ENCODE data around the gene PRKCZ. TPM values are rescaled to one million over a fixed set of nuclear protein-coding genes. Genes with fewer than 3 reads are reported as not detected.

PRKCZ gene
- total RNA-seq, 1 donor from 2014 or later = 4.2 TPM

GRCh38 chr1:2060535-2060934, 10.3 kb downstream of the PRKCZ start:
- Histone ChIP-seq H3K4me1 (ENCODE audit: control insufficient read depth in 3 of 3, insufficient read depth in 3 of 3, low read length in 3 of 3) (no peaks in the 10 kb centered on the region), H3K9me3 (ENCODE audit: control insufficient read depth in 3 of 3, low read length in 3 of 3) (peaks cover 0 to 7% (median 0%) of the 10 kb centered on the region in 3 donors), H3K4me3 (ENCODE audit: low read length in 3 of 3) (no peak overlapping the region), H3K36me3 (ENCODE audit: control insufficient read depth in 3 of 3, insufficient read depth in 3 of 3, low read length in 3 of 3) (no peaks in the 10 kb centered on the region), H3K27ac (ENCODE audit: low read depth, low read length) (no peak overlapping the region), H3K9ac (ENCODE audit: low read depth in 1 of 3, low read length in 3 of 3) (no peak overlapping the region), H3K27me3 (ENCODE audit: control insufficient read depth in 3 of 3, insufficient read depth in 3 of 3, low read length in 3 of 3) (peaks cover 8 to 41% (median 32%) of the 10 kb centered on the region in 3 donors)

DNA sequence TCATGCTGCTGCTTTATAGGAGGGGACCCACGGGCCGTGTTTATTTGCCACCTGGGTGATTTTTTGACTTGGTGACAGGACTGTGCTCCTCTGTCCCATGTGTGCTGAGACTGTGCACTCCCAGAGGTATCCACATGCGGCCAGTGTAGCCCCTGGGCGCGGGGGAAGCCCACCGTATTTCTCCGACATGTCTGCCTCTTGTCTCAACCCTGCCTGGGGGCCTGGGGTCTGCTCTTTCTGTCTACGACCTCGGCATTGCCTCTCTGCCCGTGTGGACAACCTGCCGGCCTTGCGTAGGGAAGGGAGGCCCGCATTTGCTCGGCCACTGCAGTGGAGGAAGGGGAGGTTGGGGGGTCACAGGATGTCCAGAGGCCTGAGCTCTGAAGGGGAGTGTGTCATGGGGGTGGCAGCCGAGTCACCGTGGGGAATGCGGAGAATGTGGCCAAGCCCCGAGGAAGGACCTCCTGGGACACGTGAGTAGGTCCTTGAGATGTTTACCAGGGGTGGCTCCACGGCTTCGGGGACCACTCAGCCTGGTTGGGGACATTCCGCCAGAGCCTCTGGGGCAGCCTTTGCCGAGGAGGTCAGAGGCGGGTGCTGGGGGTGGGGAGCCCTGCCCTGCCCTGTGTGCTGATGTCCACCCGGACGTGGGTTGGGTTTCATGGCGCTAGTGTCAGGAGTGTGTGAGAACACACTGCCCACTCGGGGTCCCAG, 11.0 kb downstream of the PRKCZ start:
- Histone ChIP-seq H3K4me3 (ENCODE audit: low read length in 3 of 3) (no peak overlapping the region), H3K27me3 (ENCODE audit: control insufficient read depth in 3 of 3, insufficient read depth in 3 of 3, low read length in 3 of 3) (peaks cover 8 to 34% (median 32%) of the 10 kb centered on the region in 3 donors), H3K4me1 (ENCODE audit: control insufficient read depth in 3 of 3, insufficient read depth in 3 of 3, low read length in 3 of 3) (no peaks in the 10 kb centered on the region), H3K9me3 (ENCODE audit: control insufficient read depth in 3 of 3, low read length in 3 of 3) (peaks cover 0 to 7% (median 0%) of the 10 kb centered on the region in 3 donors), H3K27ac (ENCODE audit: low read depth, low read length) (no peak overlapping the region), H3K36me3 (ENCODE audit: control insufficient read depth in 3 of 3, insufficient read depth in 3 of 3, low read length in 3 of 3) (no peaks in the 10 kb centered on the region), H3K9ac (ENCODE audit: low read depth in 1 of 3, low read length in 3 of 3) (no peak overlapping the region)

DNA sequence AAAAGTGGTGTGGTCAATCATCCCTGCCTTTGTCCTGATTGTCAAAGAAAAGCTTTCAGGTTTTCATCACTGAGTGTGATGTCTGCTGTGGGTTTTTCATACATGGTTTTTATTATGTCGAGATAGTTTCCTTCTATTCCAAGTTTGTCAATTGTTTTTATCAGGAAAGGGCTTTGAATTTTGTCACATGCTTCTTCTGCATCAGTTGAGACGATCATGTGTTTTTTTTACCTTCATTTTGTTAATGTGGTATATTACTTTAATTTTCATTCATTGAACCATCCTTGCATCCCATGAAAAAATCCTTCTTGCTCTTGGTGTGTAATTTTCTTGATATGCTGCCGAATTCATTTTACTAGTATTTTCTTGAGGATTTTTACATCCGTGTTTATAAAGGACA, 15.5 kb downstream of the PRKCZ start:
- Histone ChIP-seq H3K36me3 (ENCODE audit: control insufficient read depth in 3 of 3, insufficient read depth in 3 of 3, low read length in 3 of 3) (no peaks in the 10 kb centered on the region), H3K4me3 (ENCODE audit: low read length in 3 of 3) (no peak overlapping the region), H3K27me3 (ENCODE audit: control insufficient read depth in 3 of 3, insufficient read depth in 3 of 3, low read length in 3 of 3) (peaks cover 18 to 40% (median 31%) of the 10 kb centered on the region in 3 donors), H3K4me1 (ENCODE audit: control insufficient read depth in 3 of 3, insufficient read depth in 3 of 3, low read length in 3 of 3) (no peaks in the 10 kb centered on the region), H3K9me3 (ENCODE audit: control insufficient read depth in 3 of 3, low read length in 3 of 3) (peaks cover 0 to 7% (median 0%) of the 10 kb centered on the region in 3 donors), H3K27ac (ENCODE audit: low read depth, low read length) (no peak overlapping the region), H3K9ac (ENCODE audit: low read depth in 1 of 3, low read length in 3 of 3) (no peak overlapping the region)

- H3K27me3 ChIP-seq (ENCODE audit: control insufficient read depth in 3 of 3, insufficient read depth in 3 of 3, low read length in 3 of 3) = peaks cover 35 to 37% (median 35%) of the 10 kb centered on the region in 3 donors
- peaks cover 0 to 7% (median 0%) of the 10 kb centered on the region in 3 donors for H3K9me3 ChIP-seq (ENCODE audit: control insufficient read depth in 3 of 3, low read length in 3 of 3)
- no peak overlapping the region for H3K27ac ChIP-seq (ENCODE audit: low read depth, low read length)
- no peak overlapping the region for H3K9ac ChIP-seq (ENCODE audit: low read depth in 1 of 3, low read length in 3 of 3)
- H3K36me3 ChIP-seq (ENCODE audit: control insufficient read depth in 3 of 3, insufficient read depth in 3 of 3, low read length in 3 of 3) = no peaks in the 10 kb centered on the region
- no peak overlapping the region for H3K4me3 ChIP-seq (ENCODE audit: low read length in 3 of 3)
- H3K4me1 ChIP-seq (ENCODE audit: control insufficient read depth in 3 of 3, insufficient read depth in 3 of 3, low read length in 3 of 3) = no peaks in the 10 kb centered on the region
Measured at GRCh38 chr1:2067393-2067792, 17.2 kb downstream of the PRKCZ start.

DNA sequence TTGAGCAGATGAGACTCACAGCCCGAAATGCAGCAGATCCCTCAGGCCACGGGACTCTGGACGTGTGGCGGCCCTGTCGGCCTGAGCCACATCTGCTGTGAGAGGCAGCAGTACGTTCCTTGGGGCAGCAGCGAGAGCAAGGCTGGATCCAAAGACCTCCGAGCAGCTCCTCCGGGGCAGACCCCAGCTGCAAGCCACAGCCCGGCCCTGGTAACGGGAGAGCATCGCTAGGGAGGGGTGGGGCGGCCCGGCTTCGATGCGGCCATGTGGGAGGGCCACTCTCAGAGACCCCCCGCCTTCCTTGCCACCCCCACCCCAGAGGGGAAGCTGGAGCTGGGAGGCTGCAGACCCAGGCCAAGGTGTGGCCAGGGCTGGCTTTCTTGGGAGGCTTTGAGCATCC, 17.8 kb downstream of the PRKCZ start:
- H3K9me3 ChIP-seq (ENCODE audit: control insufficient read depth in 3 of 3, low read length in 3 of 3) = peaks cover 0 to 7% (median 0%) of the 10 kb centered on the region in 3 donors
- no peak overlapping the region for H3K9ac ChIP-seq (ENCODE audit: low read depth in 1 of 3, low read length in 3 of 3)
- H3K4me3 ChIP-seq (ENCODE audit: low read length in 3 of 3) = no peak overlapping the region
- no peak overlapping the region for H3K27ac ChIP-seq (ENCODE audit: low read depth, low read length)
- no peaks in the 10 kb centered on the region for H3K4me1 ChIP-seq (ENCODE audit: control insufficient read depth in 3 of 3, insufficient read depth in 3 of 3, low read length in 3 of 3)
- H3K27me3 ChIP-seq (ENCODE audit: control insufficient read depth in 3 of 3, insufficient read depth in 3 of 3, low read length in 3 of 3) = peaks cover 41 to 42% (median 41%) of the 10 kb centered on the region in 3 donors
- no peaks in the 10 kb centered on the region for H3K36me3 ChIP-seq (ENCODE audit: control insufficient read depth in 3 of 3, insufficient read depth in 3 of 3, low read length in 3 of 3)

DNA sequence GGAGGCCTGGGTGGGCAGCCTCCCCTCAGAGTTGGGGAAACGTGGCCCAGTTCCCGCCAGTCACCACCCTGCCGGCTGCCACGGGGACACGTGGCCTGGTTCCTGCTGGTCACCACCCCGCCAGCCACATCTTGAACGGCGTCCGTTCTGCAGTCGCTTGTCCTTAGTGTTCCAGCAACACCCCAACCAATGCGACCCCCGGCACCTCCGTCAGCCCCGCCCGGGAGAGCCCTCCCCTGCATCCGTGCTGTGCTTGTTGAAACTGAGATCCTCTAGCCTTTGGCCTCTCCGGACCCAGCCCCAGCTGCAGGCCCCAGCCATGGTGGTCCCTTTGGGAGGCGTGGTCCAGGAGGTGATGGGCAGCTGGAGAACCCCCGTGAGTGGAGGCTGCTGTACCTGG, 18.7 kb downstream of the PRKCZ start:
- H3K9ac ChIP-seq (ENCODE audit: low read depth in 1 of 3, low read length in 3 of 3) = no peak overlapping the region
- H3K36me3 ChIP-seq (ENCODE audit: control insufficient read depth in 3 of 3, insufficient read depth in 3 of 3, low read length in 3 of 3) = no peaks in the 10 kb centered on the region
- H3K27ac ChIP-seq (ENCODE audit: low read depth, low read length) = no peak overlapping the region
- no peaks in the 10 kb centered on the region for H3K4me1 ChIP-seq (ENCODE audit: control insufficient read depth in 3 of 3, insufficient read depth in 3 of 3, low read length in 3 of 3)
- peaks cover 0 to 7% (median 0%) of the 10 kb centered on the region in 3 donors for H3K9me3 ChIP-seq (ENCODE audit: control insufficient read depth in 3 of 3, low read length in 3 of 3)
- no peak overlapping the region for H3K4me3 ChIP-seq (ENCODE audit: low read length in 3 of 3)
- peaks cover 50 to 52% (median 51%) of the 10 kb centered on the region in 3 donors for H3K27me3 ChIP-seq (ENCODE audit: control insufficient read depth in 3 of 3, insufficient read depth in 3 of 3, low read length in 3 of 3)

DNA sequence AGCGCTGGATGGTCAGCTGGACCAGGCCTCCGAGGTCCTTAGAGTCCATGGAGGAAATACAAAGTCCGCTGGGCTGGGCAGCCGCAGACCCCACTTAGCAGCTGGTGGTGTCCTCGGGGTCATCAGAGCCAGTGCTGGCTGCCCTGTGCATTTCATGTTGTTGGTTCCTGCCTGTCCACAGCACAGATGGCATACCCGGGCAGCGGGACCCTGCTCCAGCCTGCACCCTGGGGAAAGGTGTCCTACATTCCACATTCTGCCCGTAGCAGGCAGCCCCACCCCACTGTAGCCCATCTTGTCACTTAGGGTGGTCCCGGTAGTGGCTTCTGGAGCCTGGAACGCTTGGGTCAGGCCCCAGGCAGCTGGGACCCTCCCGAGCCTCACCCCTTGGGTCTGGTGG, 19.8 kb downstream of the PRKCZ start:
- Histone ChIP-seq H3K4me3 (ENCODE audit: low read length in 3 of 3) (no peak overlapping the region), H3K36me3 (ENCODE audit: control insufficient read depth in 3 of 3, insufficient read depth in 3 of 3, low read length in 3 of 3) (no peaks in the 10 kb centered on the region), H3K27me3 (ENCODE audit: control insufficient read depth in 3 of 3, insufficient read depth in 3 of 3, low read length in 3 of 3) (peaks cover 60 to 62% (median 61%) of the 10 kb centered on the region in 3 donors), H3K27ac (ENCODE audit: low read depth, low read length) (no peak overlapping the region), H3K4me1 (ENCODE audit: control insufficient read depth in 3 of 3, insufficient read depth in 3 of 3, low read length in 3 of 3) (no peaks in the 10 kb centered on the region), H3K9me3 (ENCODE audit: control insufficient read depth in 3 of 3, low read length in 3 of 3) (no peaks in the 10 kb centered on the region), H3K9ac (ENCODE audit: low read depth in 1 of 3, low read length in 3 of 3) (no peak overlapping the region)

DNA sequence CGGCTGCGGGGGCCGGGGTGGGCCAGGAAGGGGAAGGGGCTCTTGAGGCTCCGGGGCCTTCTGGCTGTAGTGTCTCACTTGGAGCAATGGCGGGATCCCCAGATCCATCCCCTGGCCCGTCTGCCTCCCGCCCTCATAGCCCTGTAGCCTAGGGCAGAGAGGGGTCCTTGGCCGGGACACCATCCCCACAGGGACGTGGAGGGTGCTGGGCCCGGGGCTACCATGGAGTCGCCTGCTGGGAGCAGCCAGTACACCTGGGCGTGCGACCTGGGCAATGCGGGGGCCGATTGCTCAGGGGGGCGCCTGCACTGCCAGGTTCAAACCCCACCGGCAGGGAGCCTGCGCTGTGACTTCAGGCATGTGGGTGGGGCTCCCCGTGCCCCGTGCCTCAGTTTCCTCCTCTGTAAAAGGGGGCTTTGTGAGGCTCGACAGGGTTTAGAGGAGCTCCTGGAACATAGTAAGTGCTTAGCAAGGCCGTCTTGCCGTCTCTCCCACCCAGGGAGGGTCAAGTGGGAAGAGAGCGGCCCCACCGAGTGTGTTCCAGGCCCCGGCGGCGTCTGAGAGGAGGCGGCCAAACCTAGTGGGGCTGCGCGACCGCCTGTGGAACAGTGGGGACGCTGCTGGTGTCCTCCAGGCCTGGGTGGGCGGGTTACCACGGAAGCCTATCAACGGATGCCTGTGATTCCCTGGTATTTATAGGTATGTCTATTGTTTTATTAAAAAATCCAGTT, 20.8 kb downstream of the PRKCZ start:
- no peaks in the 10 kb centered on the region for H3K4me1 ChIP-seq (ENCODE audit: control insufficient read depth in 3 of 3, insufficient read depth in 3 of 3, low read length in 3 of 3)
- no peak overlapping the region for H3K9ac ChIP-seq (ENCODE audit: low read depth in 1 of 3, low read length in 3 of 3)
- no peak overlapping the region for H3K4me3 ChIP-seq (ENCODE audit: low read length in 3 of 3)
- H3K36me3 ChIP-seq (ENCODE audit: control insufficient read depth in 3 of 3, insufficient read depth in 3 of 3, low read length in 3 of 3) = no peaks in the 10 kb centered on the region
- H3K9me3 ChIP-seq (ENCODE audit: control insufficient read depth in 3 of 3, low read length in 3 of 3) = no peaks in the 10 kb centered on the region
- peaks cover 67 to 71% (median 71%) of the 10 kb centered on the region in 3 donors for H3K27me3 ChIP-seq (ENCODE audit: control insufficient read depth in 3 of 3, insufficient read depth in 3 of 3, low read length in 3 of 3)
- H3K27ac ChIP-seq (ENCODE audit: low read depth, low read length) = no peak overlapping the region

- peaks cover 0 to 3% (median 0%) of the 10 kb centered on the region in 3 donors for H3K9me3 ChIP-seq (ENCODE audit: control insufficient read depth in 3 of 3, low read length in 3 of 3)
- H3K4me3 ChIP-seq (ENCODE audit: low read length in 3 of 3) = no peak overlapping the region
- no peaks in the 10 kb centered on the region for H3K36me3 ChIP-seq (ENCODE audit: control insufficient read depth in 3 of 3, insufficient read depth in 3 of 3, low read length in 3 of 3)
- H3K4me1 ChIP-seq (ENCODE audit: control insufficient read depth in 3 of 3, insufficient read depth in 3 of 3, low read length in 3 of 3) = no peaks in the 10 kb centered on the region
- no peak overlapping the region for H3K9ac ChIP-seq (ENCODE audit: low read depth in 1 of 3, low read length in 3 of 3)
- H3K27ac ChIP-seq (ENCODE audit: low read depth, low read length) = no peak overlapping the region
- peaks cover 70 to 78% (median 76%) of the 10 kb centered on the region in 3 donors for H3K27me3 ChIP-seq (ENCODE audit: control insufficient read depth in 3 of 3, insufficient read depth in 3 of 3, low read length in 3 of 3)
Measured at GRCh38 chr1:2072109-2072806, 22.0 kb downstream of the PRKCZ start.

Measured in skeletal muscle tissue (tissue), 4 donors.